K562 (cell line): ENCODE measurements around the gene ZSCAN12. TPM values are rescaled to one million over a fixed set of nuclear protein-coding genes. Genes with fewer than 3 reads are reported as not detected.

Source experiments
- HDAC3 ChIP-seq: fragments of 450-650 bp; IDR thresholded peaks from 2 replicates; pipeline ENCODE4 v1.6.1; 2018; ENCODE audit warnings: borderline replicate concordance, mild to moderate bottlenecking, moderate library complexity; ENCODE audit not compliant: partially characterized antibody
- HDAC8 ChIP-seq: fragments of 450-650 bp; IDR thresholded peaks from 2 replicates; pipeline ENCODE4 v1.6.1; 2016; ENCODE audit warnings: mild to moderate bottlenecking, missing genetic modification characterization, moderate library complexity, missing compliant biosample characterization
- HMG20B ChIP-seq: fragments of 250-450 bp; sonication (Bioruptor Pico); IDR thresholded peaks from 2 replicates; pipeline ENCODE4 v1.5.0; 2021; ENCODE audit warnings: mild to moderate bottlenecking
- IRF2 ChIP-seq: sonication (generic); formaldehyde crosslinking; IDR thresholded peaks from 2 replicates; pipeline ENCODE4 v1.8.1; 2022; ENCODE audit warnings: mild to moderate bottlenecking, missing genetic modification reagents
- KDM5B ChIP-seq: fragments of 200-600 bp; sonication (generic); IDR thresholded peaks from 2 replicates; pipeline ENCODE4 v1.6.1; 2012; ENCODE audit warnings: low read depth, mild to moderate bottlenecking, moderate library complexity, low read length, control low read depth, inconsistent platforms; ENCODE audit not compliant: insufficient replicate concordance
- MNT ChIP-seq, 2 experiments: fragments of 450-650 bp; conservative IDR thresholded peaks; 2 replicates each; pipeline ENCODE4 v1.6.1; 2017; ENCODE audit warnings: mild to moderate bottlenecking in 2 of 2, moderate library complexity in 2 of 2
- MTA3 ChIP-seq: fragments of 450-650 bp; formaldehyde crosslinking; IDR thresholded peaks from 2 replicates; pipeline ENCODE4 v1.6.1; 2017; ENCODE audit warnings: mild to moderate bottlenecking, borderline replicate concordance
- MXI1 ChIP-seq: IDR thresholded peaks from 2 replicates; pipeline ENCODE4 v1.6.1; 2011; ENCODE audit warnings: low read depth, mild to moderate bottlenecking, improper control_type of control experiment, low read length
- NCOR1 ChIP-seq: fragments of 450-650 bp; IDR thresholded peaks from 2 replicates; pipeline ENCODE4 v1.6.1; 2016; ENCODE audit warnings: mild to moderate bottlenecking, moderate library complexity
- NR1H2 ChIP-seq: sonication (generic); formaldehyde crosslinking; IDR thresholded peaks from 2 replicates; pipeline ENCODE4 v1.4.0; 2020; ENCODE audit warnings: mild to moderate bottlenecking, missing genetic modification reagents
- PHF21A ChIP-seq: fragments of 450-650 bp; IDR thresholded peaks from 2 replicates; pipeline ENCODE4 v1.6.1; 2017; ENCODE audit warnings: low read depth, borderline replicate concordance
- POLR2H ChIP-seq: IDR thresholded peaks from 2 replicates; pipeline ENCODE4 v1.6.1; 2016; ENCODE audit warnings: missing genetic modification characterization, low read depth, mild to moderate bottlenecking, control low read depth, missing compliant biosample characterization, moderate library complexity
- RAD51 ChIP-seq: fragments of 450-650 bp; IDR thresholded peaks from 2 replicates; pipeline ENCODE4 v1.7.1; 2016; ENCODE audit warnings: low read depth, mild to moderate bottlenecking, borderline replicate concordance
- SMARCC2 ChIP-seq: fragments of 450-650 bp; IDR thresholded peaks from 2 replicates; pipeline ENCODE4 v1.6.1; 2017; ENCODE audit warnings: antibody characterized with exemption, moderate library complexity, mild to moderate bottlenecking, low read depth
- TAF1 ChIP-seq: IDR thresholded peaks from 2 replicates; pipeline ENCODE4 v1.6.1; 2011; ENCODE audit warnings: mild to moderate bottlenecking, low read length, moderate library complexity; ENCODE audit not compliant: insufficient read depth, control insufficient read depth, severe bottlenecking; ENCODE audit errors: extremely low read depth
- ZFP1 ChIP-seq: fragments of 450-650 bp; formaldehyde crosslinking; IDR thresholded peaks from 2 replicates; pipeline ENCODE4 v1.4.0; 2020; ENCODE audit warnings: mild to moderate bottlenecking, mixed read lengths
- ZNF12 ChIP-seq: sonication (generic); formaldehyde crosslinking; IDR thresholded peaks from 2 replicates; pipeline ENCODE4 v1.4.0; 2020; ENCODE audit warnings: mild to moderate bottlenecking, missing genetic modification reagents
- ZNF316 ChIP-seq: fragments of 450-650 bp; IDR thresholded peaks from 2 replicates; pipeline ENCODE4 v1.6.1; 2016
- ZNF668 ChIP-seq: fragments of 250-450 bp; sonication (Bioruptor Pico); IDR thresholded peaks from 2 replicates; pipeline ENCODE4 v1.8.0; 2022; ENCODE audit warnings: mild to moderate bottlenecking, inconsistent platforms
- ZSCAN29 ChIP-seq: fragments of 450-650 bp; IDR thresholded peaks from 2 replicates; pipeline ENCODE4 v1.6.1; 2017
- polyA plus RNA-seq, 8 experiments: library from polyadenylated mRNA; depleted of rRNA in 4 of 8; stranded (reverse) in 5 of 8; unstranded in 3 of 8; fragments of >200 nt; fragmentation: Nextera tagmentation in 2 of 8; fragmentation: Illumina TruSeq in 1 of 8; extraction: Ambion mirVana in 2 of 8; extraction: Trizol in 1 of 8; gene quantifications; 2 replicates each; pipeline versions ENCODE4 v1.2.1 to v1.2.3, GENCODE V29; 2011 to 2014; ENCODE audit warnings: inconsistent platforms in 1 of 8, missing spikeins in 1 of 8
- total RNA-seq, 7 experiments: library from RNA; depleted of rRNA in 6 of 7; stranded (reverse); fragments of >200 nt in 6 of 7; fragmentation: Illumina TruSeq in 2 of 7; extraction: Trizol in 2 of 7; gene quantifications; 2 replicates each; pipeline versions ENCODE4 v1.2.1 to v1.2.3, GENCODE V29; 2011 to 2021; ENCODE audit warnings: low replicate concordance in 1 of 7
- TF ChIP-seq, protein P1 (sequence below): fragments of 250-450 bp; sonication (Bioruptor Pico); IDR thresholded peaks from 2 replicates; pipeline ENCODE4 v1.8.0; 2021; ENCODE audit warnings: mild to moderate bottlenecking, moderate library complexity
- TF ChIP-seq, protein P2 (sequence below): sonication (generic); formaldehyde crosslinking; IDR thresholded peaks from 2 replicates; pipeline ENCODE4 v1.8.0; 2023; ENCODE audit warnings: mild to moderate bottlenecking, missing genetic modification reagents
- TF ChIP-seq, protein P3 (sequence below): fragments of 450-650 bp; formaldehyde crosslinking; IDR thresholded peaks from 2 replicates; pipeline ENCODE4 v1.4.0; 2020; ENCODE audit warnings: mild to moderate bottlenecking, moderate library complexity

The ZSCAN12 gene
- total and polyA plus RNA-seq, 9 of the 15 experiments (the other 6 are each of a cell fraction or from before 2014, with no cell fraction given): 2.5 to 19.6 (median 12.5) TPM

DNA sequence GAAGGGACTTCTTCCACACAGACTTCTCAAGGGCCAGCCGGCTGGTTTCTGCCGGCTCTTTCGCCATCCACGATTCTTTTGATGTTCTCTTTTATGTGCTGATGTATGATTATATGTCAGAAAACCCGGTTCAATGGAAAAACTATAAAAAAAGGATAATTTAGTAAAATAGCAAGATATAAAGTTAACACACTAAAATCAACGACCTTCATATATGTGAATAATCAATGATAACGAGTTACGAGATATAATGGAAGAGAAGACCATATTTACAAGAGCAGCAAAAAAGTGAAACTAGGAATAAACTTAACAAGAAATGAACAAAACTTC lies 540 bp upstream of the ZSCAN12 start (continued):
- TF ChIP-seq, protein P1, sequence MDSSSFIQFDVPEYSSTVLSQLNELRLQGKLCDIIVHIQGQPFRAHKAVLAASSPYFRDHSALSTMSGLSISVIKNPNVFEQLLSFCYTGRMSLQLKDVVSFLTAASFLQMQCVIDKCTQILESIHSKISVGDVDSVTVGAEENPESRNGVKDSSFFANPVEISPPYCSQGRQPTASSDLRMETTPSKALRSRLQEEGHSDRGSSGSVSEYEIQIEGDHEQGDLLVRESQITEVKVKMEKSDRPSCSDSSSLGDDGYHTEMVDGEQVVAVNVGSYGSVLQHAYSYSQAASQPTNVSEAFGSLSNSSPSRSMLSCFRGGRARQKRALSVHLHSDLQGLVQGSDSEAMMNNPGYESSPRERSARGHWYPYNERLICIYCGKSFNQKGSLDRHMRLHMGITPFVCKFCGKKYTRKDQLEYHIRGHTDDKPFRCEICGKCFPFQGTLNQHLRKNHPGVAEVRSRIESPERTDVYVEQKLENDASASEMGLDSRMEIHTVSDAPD (CRISPR knock-in tag): no peak
- TF ChIP-seq, protein P2, sequence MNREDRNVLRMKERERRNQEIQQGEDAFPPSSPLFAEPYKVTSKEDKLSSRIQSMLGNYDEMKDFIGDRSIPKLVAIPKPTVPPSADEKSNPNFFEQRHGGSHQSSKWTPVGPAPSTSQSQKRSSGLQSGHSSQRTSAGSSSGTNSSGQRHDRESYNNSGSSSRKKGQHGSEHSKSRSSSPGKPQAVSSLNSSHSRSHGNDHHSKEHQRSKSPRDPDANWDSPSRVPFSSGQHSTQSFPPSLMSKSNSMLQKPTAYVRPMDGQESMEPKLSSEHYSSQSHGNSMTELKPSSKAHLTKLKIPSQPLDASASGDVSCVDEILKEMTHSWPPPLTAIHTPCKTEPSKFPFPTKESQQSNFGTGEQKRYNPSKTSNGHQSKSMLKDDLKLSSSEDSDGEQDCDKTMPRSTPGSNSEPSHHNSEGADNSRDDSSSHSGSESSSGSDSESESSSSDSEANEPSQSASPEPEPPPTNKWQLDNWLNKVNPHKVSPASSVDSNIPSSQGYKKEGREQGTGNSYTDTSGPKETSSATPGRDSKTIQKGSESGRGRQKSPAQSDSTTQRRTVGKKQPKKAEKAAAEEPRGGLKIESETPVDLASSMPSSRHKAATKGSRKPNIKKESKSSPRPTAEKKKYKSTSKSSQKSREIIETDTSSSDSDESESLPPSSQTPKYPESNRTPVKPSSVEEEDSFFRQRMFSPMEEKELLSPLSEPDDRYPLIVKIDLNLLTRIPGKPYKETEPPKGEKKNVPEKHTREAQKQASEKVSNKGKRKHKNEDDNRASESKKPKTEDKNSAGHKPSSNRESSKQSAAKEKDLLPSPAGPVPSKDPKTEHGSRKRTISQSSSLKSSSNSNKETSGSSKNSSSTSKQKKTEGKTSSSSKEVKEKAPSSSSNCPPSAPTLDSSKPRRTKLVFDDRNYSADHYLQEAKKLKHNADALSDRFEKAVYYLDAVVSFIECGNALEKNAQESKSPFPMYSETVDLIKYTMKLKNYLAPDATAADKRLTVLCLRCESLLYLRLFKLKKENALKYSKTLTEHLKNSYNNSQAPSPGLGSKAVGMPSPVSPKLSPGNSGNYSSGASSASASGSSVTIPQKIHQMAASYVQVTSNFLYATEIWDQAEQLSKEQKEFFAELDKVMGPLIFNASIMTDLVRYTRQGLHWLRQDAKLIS (CRISPR knock-in tag): no peak
- TF ChIP-seq ZFP1 (CRISPR knock-in tag): no peak
- peak; percentile 47; the same call in 1 of the 2 replicates for TF ChIP-seq SMARCC2
- no peak for TF ChIP-seq IRF2 (CRISPR knock-in tag)
- TF ChIP-seq ZNF12 (CRISPR knock-in tag): no peak; the same call in 1 of the 2 replicates
- no peak for TF ChIP-seq NR1H2 (CRISPR knock-in tag)
- peak; percentile 62 for TF ChIP-seq ZNF316
- TF ChIP-seq, protein P3, sequence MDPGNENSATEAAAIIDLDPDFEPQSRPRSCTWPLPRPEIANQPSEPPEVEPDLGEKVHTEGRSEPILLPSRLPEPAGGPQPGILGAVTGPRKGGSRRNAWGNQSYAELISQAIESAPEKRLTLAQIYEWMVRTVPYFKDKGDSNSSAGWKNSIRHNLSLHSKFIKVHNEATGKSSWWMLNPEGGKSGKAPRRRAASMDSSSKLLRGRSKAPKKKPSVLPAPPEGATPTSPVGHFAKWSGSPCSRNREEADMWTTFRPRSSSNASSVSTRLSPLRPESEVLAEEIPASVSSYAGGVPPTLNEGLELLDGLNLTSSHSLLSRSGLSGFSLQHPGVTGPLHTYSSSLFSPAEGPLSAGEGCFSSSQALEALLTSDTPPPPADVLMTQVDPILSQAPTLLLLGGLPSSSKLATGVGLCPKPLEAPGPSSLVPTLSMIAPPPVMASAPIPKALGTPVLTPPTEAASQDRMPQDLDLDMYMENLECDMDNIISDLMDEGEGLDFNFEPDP (CRISPR knock-in tag): no peak
- TF ChIP-seq KDM5B: no peak
- TF ChIP-seq MNT (conservative IDR thresholded peaks at IDR 0.05): no peak
- 0 out of 2 replicates have a peak, but pooled peaks have one; percentile 1 for TF ChIP-seq POLR2H (tag)
- no peak for TF ChIP-seq HDAC8
- TF ChIP-seq ZNF668: no peak
- no peak for TF ChIP-seq PHF21A
- TF ChIP-seq HMG20B: no peak
- no peak for TF ChIP-seq RAD51
- TF ChIP-seq TAF1: no peak
- no peak for TF ChIP-seq MXI1
- TF ChIP-seq ZSCAN29: 0 out of 2 replicates have a peak, but pooled peaks have one; percentile 3
- TF ChIP-seq NCOR1: no peak
- no peak for TF ChIP-seq HDAC3
- no peak for TF ChIP-seq MTA3
